IPS-11a (cell line): Measurements from ENCODE around the gene RNF220.

Experiments used
- H3K4me3 ChIP-seq: one replicate; pipeline ENCODE4 v1.5.1; 2013; ENCODE audit warnings: low read depth, low read length, control low read depth

Gene RNF220

GRCh38 chr1:44405031-44405797, at the start of gene RNF220:
TSS of gene RNF220 (plus strand) at chr1:44405255.
- H3K4me3 ChIP-seq: peak within 1 kb of the TSS; percentile 83

- H3K4me3 ChIP-seq: no peak overlapping the region
These were observed 49.3 kb upstream of the RNF220 start for GRCh38 chr1:44355582-44356305.

GRCh38 chr1:44357710-44358109, 47.3 kb upstream of the RNF220 start:
- H3K4me3 ChIP-seq: no peak overlapping the region

GRCh38 chr1:44359234-44359935, 45.7 kb upstream of the RNF220 start:
- H3K4me3 ChIP-seq: no peak overlapping the region

- H3K4me3 ChIP-seq: no peak overlapping the region
These were observed 43.6 kb upstream of the RNF220 start for GRCh38 chr1:44361478-44361877.

GRCh38 chr1:44366371-44366975, 38.6 kb upstream of the RNF220 start:
- H3K4me3 ChIP-seq: no peak overlapping the region

- no peak overlapping the region for H3K4me3 ChIP-seq
These were observed 37.1 kb upstream of the RNF220 start for GRCh38 chr1:44367944-44368343.

- H3K4me3 ChIP-seq: no peak overlapping the region
These were observed 36.4 kb upstream of the RNF220 start for GRCh38 chr1:44368471-44369151.

- no peak overlapping the region for H3K4me3 ChIP-seq
These were observed 33.8 kb upstream of the RNF220 start for GRCh38 chr1:44371206-44371605.

GRCh38 chr1:44375547-44375946, 29.5 kb upstream of the RNF220 start:
- H3K4me3 ChIP-seq: no peak overlapping the region

- H3K4me3 ChIP-seq: no peak overlapping the region
These were observed 26.9 kb upstream of the RNF220 start for GRCh38 chr1:44377925-44378784.

- H3K4me3 ChIP-seq: no peak overlapping the region
These were observed 24.3 kb upstream of the RNF220 start for GRCh38 chr1:44380666-44381177.

GRCh38 chr1:44388551-44388950, 16.5 kb upstream of the RNF220 start:
- H3K4me3 ChIP-seq: no peak overlapping the region

- H3K4me3 ChIP-seq: no peak overlapping the region
These were observed 15.6 kb upstream of the RNF220 start for GRCh38 chr1:44389437-44389836.

GRCh38 chr1:44390277-44390676, 14.8 kb upstream of the RNF220 start:
- H3K4me3 ChIP-seq: no peak overlapping the region

GRCh38 chr1:44401256-44402228, 3.5 kb upstream of the RNF220 start:
- no peak overlapping the region for H3K4me3 ChIP-seq

GRCh38 chr1:44405798-44406736, 1.0 kb downstream of the RNF220 start:
- peak overlapping the region; percentile 83 for H3K4me3 ChIP-seq
